Gastrocnemius medialis (tissue), 4 donors: ENCODE results near the gene GEMIN2. TPM values are rescaled to one million over a fixed set of nuclear protein-coding genes. Genes with fewer than 3 reads are reported as not detected.
A peak's percentile ranks its signal among the peaks of the same experiment; 100 is the strongest.
"Not testable (repeated sequence)": the region's sequence is repeated elsewhere in the genome, so short reads cannot be mapped to it uniquely, and the experiment has no call there.

Experiments
- ATAC-seq, 2 donors: fragments of 150-250 bp; one replicate each; pipeline ENCODE4 v1.9.1; 2016
- DNase-seq, 2 donors: peaks; one replicate each; pipeline ENCODE4 v3.0.0-alpha.2; 2019
- H3K27ac ChIP-seq, 4 donors: fragments of 200-600 bp; sonication (generic); 1 replicate in 1 of 4; 2 replicates in 3 of 4; pipeline ENCODE4 v1.5.1; 2016 to 2018; ENCODE audit warnings: mild to moderate bottlenecking in 2 of 4, moderate library complexity in 1 of 4
- H3K27me3 ChIP-seq, 3 donors: fragments of 200-600 bp; sonication (generic) in 2 of 3; 1 replicate in 1 of 3; 2 replicates in 2 of 3; pipeline versions ENCODE4 v1.5.1 to v1.6.0; 2016 to 2019; ENCODE audit warnings: mild to moderate bottlenecking in 1 of 3, moderate library complexity in 1 of 3
- H3K36me3 ChIP-seq, 2 donors: fragments of 200-600 bp; sonication (generic) in 1 of 2; one replicate each; pipeline ENCODE4 v1.5.1; 2017 to 2018
- H3K4me1 ChIP-seq, 2 donors: fragments of 200-600 bp; sonication (generic) in 1 of 2; one replicate each; pipeline ENCODE4 v1.5.1; 2016 to 2017; ENCODE audit warnings: mild to moderate bottlenecking in 2 of 2
- H3K4me3 ChIP-seq, 4 donors: fragments of 200-600 bp; sonication (generic) in 3 of 4; 1 replicate in 1 of 4; 2 replicates in 3 of 4; pipeline ENCODE4 v1.5.1; 2016 to 2019; ENCODE audit warnings: mild to moderate bottlenecking in 2 of 4
- H3K9me3 ChIP-seq, 3 donors: fragments of 200-600 bp; sonication (generic) in 2 of 3; 1 replicate in 1 of 3; 2 replicates in 2 of 3; pipeline ENCODE4 v1.5.1; 2016 to 2019
- CTCF ChIP-seq, 5 experiments: fragments of 450-650 bp in 3 of 5; fragments of 200-600 bp in 2 of 5; sonication (generic) in 2 of 5; IDR thresholded peaks in 4 of 5; conservative IDR thresholded peaks in 1 of 5; 1 replicate in 4 of 5; 2 replicates in 1 of 5; pipeline ENCODE4 v1.5.1; 2016 to 2019; ENCODE audit warnings: antibody characterized with exemption in 5 of 5, mild to moderate bottlenecking in 3 of 5, moderate library complexity in 3 of 5
- POLR2A ChIP-seq, 2 donors: fragments of 450-650 bp; IDR thresholded peaks; one replicate each; pipeline ENCODE4 v1.6.1; 2017; ENCODE audit warnings: antibody characterized with exemption in 2 of 2, mild to moderate bottlenecking in 2 of 2, moderate library complexity in 2 of 2
- in situ Hi-C, 4 donors: fragments of 200-750 bp; cut with MboI; loops; one replicate each; pipeline versions ENCODE4 v1.15.0 to v1.8.0; 2017; ENCODE audit warnings: low sequenced_read_pairs in 4 of 4
- intact Hi-C: fragments of 100-400 bp; cut with DNase I; formaldehyde crosslinking; loops from one replicate; pipeline ENCODE4 v1.15.1; 2023; ENCODE audit warnings: low total_unique reads
- total RNA-seq, 4 donors: library from RNA; depleted of rRNA; stranded (reverse); fragments of >200 nt; gene quantifications; one replicate each; pipeline versions ENCODE4 v1.1.0 to v1.2.3, GENCODE V29; 2016

GEMIN2 gene
- total RNA-seq, 4 donors from 2014 or later: 17.7 to 28.0 (median 22.7) TPM

- Histone ChIP-seq H3K27ac (no peak overlapping the region), H3K36me3 (peaks cover 0 to 66% of the 10 kb centered on the region in 2 donors), H3K27me3 (no peaks in the 10 kb centered on the region), H3K4me3 (no peak overlapping the region), H3K4me1 (peaks cover 1 to 6% of the 10 kb centered on the region in 2 donors), H3K9me3 (no peaks in the 10 kb centered on the region)
- in situ Hi-C loops: no loop called here
- no peak for DNase-seq
- no peak for TF ChIP-seq CTCF (IDR thresholded peaks at IDR 0.05 in 4 of 5, conservative IDR thresholded peaks at IDR 0.05 in 1 of 5)
- intact Hi-C loops: no loop called here
- no peak for ATAC-seq
These were observed 19.6 kb upstream of the GEMIN2 start for GRCh38 chr14:39094515-39094914.

GRCh38 chr14:39097159-39097558 lies 17.0 kb upstream of the GEMIN2 start:
- Histone ChIP-seq H3K9me3 (no peaks in the 10 kb centered on the region), H3K27me3 (no peaks in the 10 kb centered on the region), H3K27ac (no peak overlapping the region), H3K4me1 (peaks cover 6 to 13% of the 10 kb centered on the region in 2 donors), H3K36me3 (peaks cover 0 to 40% of the 10 kb centered on the region in 2 donors), H3K4me3 (no peak overlapping the region)
- intact Hi-C loops: no loop called here
- DNase-seq (no peak), ATAC-seq (no peak)
- no peak for TF ChIP-seq POLR2A (IDR thresholded peaks at IDR 0.05)
- no peak for TF ChIP-seq CTCF (IDR thresholded peaks at IDR 0.05 in 4 of 5, conservative IDR thresholded peaks at IDR 0.05 in 1 of 5)
- in situ Hi-C loops: no loop called here

- H3K27ac ChIP-seq, intact Hi-C loops, DNase-seq, H3K27me3 ChIP-seq, H3K4me3 ChIP-seq, H3K9me3 ChIP-seq, ATAC-seq, in situ Hi-C loops: not testable (repeated sequence)
- Histone ChIP-seq H3K36me3 (peaks cover 0 to 22% of the 10 kb centered on the region in 2 donors), H3K4me1 (peaks cover 11 to 20% of the 10 kb centered on the region in 2 donors)
These were observed 14.9 kb upstream of the GEMIN2 start for GRCh38 chr14:39099215-39099614.

GRCh38 chr14:39099748-39100147 lies 14.4 kb upstream of the GEMIN2 start:
- ATAC-seq (no peak), DNase-seq (no peak)
- Histone ChIP-seq H3K27ac (no peak overlapping the region), H3K27me3 (no peaks in the 10 kb centered on the region), H3K36me3 (peaks cover 0 to 18% of the 10 kb centered on the region in 2 donors), H3K4me1 (peaks cover 12 to 23% of the 10 kb centered on the region in 2 donors), H3K9me3 (no peaks in the 10 kb centered on the region), H3K4me3 (no peak overlapping the region)
- in situ Hi-C loops (no loop called here), intact Hi-C loops (no loop called here)
- no peak for TF ChIP-seq CTCF (IDR thresholded peaks at IDR 0.05 in 4 of 5, conservative IDR thresholded peaks at IDR 0.05 in 1 of 5)
- no peak for TF ChIP-seq POLR2A (IDR thresholded peaks at IDR 0.05)

- DNase-seq: peak in 1 of 2 donors; percentile 17
- Histone ChIP-seq H3K9me3 (no peaks in the 10 kb centered on the region), H3K4me3 (peak overlapping the region; percentile 69 to 88 (median 77)), H3K27ac (peak overlapping the region; percentile 84 to 97 (median 95)), H3K36me3 (no peaks in the 10 kb centered on the region), H3K27me3 (no peaks in the 10 kb centered on the region), H3K4me1 (peaks cover 10 to 23% of the 10 kb centered on the region in 2 donors)
- ATAC-seq: peak; percentile 35 to 48
- intact Hi-C loops: loop anchor here (2.0 kb wide), 2 partner anchors 266 to 330 kb away; partner anchors contain the start of gene FBXO33
- in situ Hi-C loops: no loop called here
- TF ChIP-seq POLR2A (IDR thresholded peaks at IDR 0.05) (no peak), CTCF (IDR thresholded peaks at IDR 0.05 in 4 of 5, conservative IDR thresholded peaks at IDR 0.05 in 1 of 5) (no peak)
These were observed 11.7 kb upstream of the GEMIN2 start for GRCh38 chr14:39102265-39102968.
